HepG2 (cell line): ENCODE data around the gene GATC. TPM values are rescaled to one million over a fixed set of nuclear protein-coding genes. Genes with fewer than 3 reads are reported as not detected.

Source experiments
- CBX5 ChIP-seq: sonication (generic); formaldehyde crosslinking; IDR thresholded peaks from 2 replicates; pipeline ENCODE4 v1.4.0; 2020; ENCODE audit warnings: missing genetic modification reagents, borderline replicate concordance
- CHCHD3 ChIP-seq: sonication (generic); formaldehyde crosslinking; IDR thresholded peaks from 2 replicates; pipeline ENCODE4 v1.8.0; 2022; ENCODE audit warnings: mild to moderate bottlenecking, missing genetic modification reagents, moderate library complexity
- GATAD1 ChIP-seq: IDR thresholded peaks from 2 replicates; pipeline ENCODE4 v1.6.1; 2016; ENCODE audit warnings: missing genetic modification reagents, missing compliant biosample characterization
- HOXD1 ChIP-seq: sonication (generic); formaldehyde crosslinking; IDR thresholded peaks from 2 replicates; pipeline ENCODE4 v1.5.0; 2020; ENCODE audit warnings: missing genetic modification reagents
- IRF2 ChIP-seq: IDR thresholded peaks from 2 replicates; pipeline ENCODE4 v1.6.1; 2018; ENCODE audit warnings: missing genetic modification reagents, missing compliant biosample characterization
- RAD51 ChIP-seq: fragments of 450-650 bp; IDR thresholded peaks from 2 replicates; pipeline ENCODE4 v1.6.1; 2016; ENCODE audit warnings: borderline replicate concordance
- RFXAP ChIP-seq: sonication (generic); formaldehyde crosslinking; IDR thresholded peaks from 2 replicates; pipeline ENCODE4 v1.4.0; 2020; ENCODE audit warnings: missing genetic modification reagents, borderline replicate concordance
- SP5 ChIP-seq: IDR thresholded peaks from 2 replicates; pipeline ENCODE4 v1.6.1; 2016; ENCODE audit warnings: low read depth, borderline replicate concordance
- STAT5B ChIP-seq: sonication (generic); formaldehyde crosslinking; IDR thresholded peaks from 2 replicates; pipeline ENCODE4 v1.4.0; 2020; ENCODE audit warnings: missing genetic modification reagents
- ZFP36L1 ChIP-seq: sonication (generic); formaldehyde crosslinking; IDR thresholded peaks from 2 replicates; pipeline ENCODE4 v1.8.0; 2022; ENCODE audit warnings: mild to moderate bottlenecking, missing genetic modification reagents, moderate library complexity
- ZFP37 ChIP-seq: sonication (generic); formaldehyde crosslinking; IDR thresholded peaks from 2 replicates; pipeline ENCODE4 v1.4.0; 2020; ENCODE audit warnings: missing genetic modification reagents, borderline replicate concordance
- ZFP82 ChIP-seq: sonication (generic); formaldehyde crosslinking; IDR thresholded peaks from 2 replicates; pipeline ENCODE4 v1.5.1; 2020; ENCODE audit warnings: mild to moderate bottlenecking, missing genetic modification reagents, borderline replicate concordance
- ZNF383 ChIP-seq: sonication (generic); formaldehyde crosslinking; IDR thresholded peaks from 2 replicates; pipeline ENCODE4 v1.4.0; 2020; ENCODE audit warnings: missing genetic modification reagents, mild to moderate bottlenecking, borderline replicate concordance
- ZNF441 ChIP-seq: sonication (generic); formaldehyde crosslinking; IDR thresholded peaks from 2 replicates; pipeline ENCODE4 v1.7.0; 2021; ENCODE audit warnings: missing genetic modification reagents, borderline replicate concordance
- ZNF484 ChIP-seq: sonication (generic); formaldehyde crosslinking; IDR thresholded peaks from 2 replicates; pipeline ENCODE4 v1.5.1; 2020; ENCODE audit warnings: mild to moderate bottlenecking, low read depth, missing genetic modification reagents, borderline replicate concordance
- ZNF547 ChIP-seq: sonication (generic); formaldehyde crosslinking; IDR thresholded peaks from 2 replicates; pipeline ENCODE4 v1.5.1; 2020; ENCODE audit warnings: mild to moderate bottlenecking, missing genetic modification reagents
- ZNF616 ChIP-seq: sonication (generic); formaldehyde crosslinking; IDR thresholded peaks from 2 replicates; pipeline ENCODE4 v1.5.0; 2020; ENCODE audit warnings: low read depth, mild to moderate bottlenecking, missing genetic modification reagents
- ZZZ3 ChIP-seq: sonication (generic); formaldehyde crosslinking; IDR thresholded peaks from 2 replicates; pipeline ENCODE4 v1.4.0; 2020; ENCODE audit warnings: missing genetic modification reagents, mild to moderate bottlenecking, borderline replicate concordance
- polyA plus RNA-seq, 8 experiments: library from polyadenylated mRNA; depleted of rRNA in 3 of 8; stranded (reverse) in 7 of 8; unstranded in 1 of 8; fragments of >200 nt; fragmentation: Illumina TruSeq in 4 of 8; extraction: Trizol in 4 of 8; gene quantifications; 2 replicates each; pipeline versions ENCODE4 v1.2.1 to v1.2.3, GENCODE V29; 2011 to 2016; ENCODE audit warnings: low read depth in 4 of 8, missing spikeins in 1 of 8, mixed read lengths in 1 of 8; ENCODE audit not compliant: insufficient read depth in 1 of 8
- total RNA-seq, 5 experiments: library from RNA; depleted of rRNA; stranded (reverse); fragments of >200 nt; fragmentation: Illumina TruSeq; extraction: Trizol; gene quantifications; 2 replicates each; pipeline ENCODE4 v1.2.3, GENCODE V29; 2016; ENCODE audit warnings: low read depth in 1 of 5
- TF ChIP-seq, protein P1 (sequence below): sonication (generic); formaldehyde crosslinking; IDR thresholded peaks from 2 replicates; pipeline ENCODE4 v1.8.1; 2023; ENCODE audit warnings: mild to moderate bottlenecking, missing genetic modification reagents, borderline replicate concordance
- TF ChIP-seq, protein P2 (sequence below), 2 experiments: sonication (generic) in 1 of 2; formaldehyde crosslinking in 1 of 2; IDR thresholded peaks; 2 replicates each; pipeline versions ENCODE4 v1.6.1 to v1.9.0; 2014 to 2022; ENCODE audit warnings: antibody characterized with exemption in 1 of 2, borderline replicate concordance in 1 of 2, inconsistent platforms in 1 of 2, low read depth in 1 of 2, missing genetic modification reagents in 1 of 2
- TF ChIP-seq, protein P3 (sequence below): sonication (generic); formaldehyde crosslinking; IDR thresholded peaks from 2 replicates; pipeline ENCODE4 v1.5.1; 2020; ENCODE audit warnings: mild to moderate bottlenecking, moderate library complexity, missing genetic modification reagents

GATC gene
- total and polyA plus RNA-seq, 2 of the 13 experiments (the other 11 are each of a cell fraction or from before 2014, with no cell fraction given) = 17.7 to 29.7 TPM

DNA sequence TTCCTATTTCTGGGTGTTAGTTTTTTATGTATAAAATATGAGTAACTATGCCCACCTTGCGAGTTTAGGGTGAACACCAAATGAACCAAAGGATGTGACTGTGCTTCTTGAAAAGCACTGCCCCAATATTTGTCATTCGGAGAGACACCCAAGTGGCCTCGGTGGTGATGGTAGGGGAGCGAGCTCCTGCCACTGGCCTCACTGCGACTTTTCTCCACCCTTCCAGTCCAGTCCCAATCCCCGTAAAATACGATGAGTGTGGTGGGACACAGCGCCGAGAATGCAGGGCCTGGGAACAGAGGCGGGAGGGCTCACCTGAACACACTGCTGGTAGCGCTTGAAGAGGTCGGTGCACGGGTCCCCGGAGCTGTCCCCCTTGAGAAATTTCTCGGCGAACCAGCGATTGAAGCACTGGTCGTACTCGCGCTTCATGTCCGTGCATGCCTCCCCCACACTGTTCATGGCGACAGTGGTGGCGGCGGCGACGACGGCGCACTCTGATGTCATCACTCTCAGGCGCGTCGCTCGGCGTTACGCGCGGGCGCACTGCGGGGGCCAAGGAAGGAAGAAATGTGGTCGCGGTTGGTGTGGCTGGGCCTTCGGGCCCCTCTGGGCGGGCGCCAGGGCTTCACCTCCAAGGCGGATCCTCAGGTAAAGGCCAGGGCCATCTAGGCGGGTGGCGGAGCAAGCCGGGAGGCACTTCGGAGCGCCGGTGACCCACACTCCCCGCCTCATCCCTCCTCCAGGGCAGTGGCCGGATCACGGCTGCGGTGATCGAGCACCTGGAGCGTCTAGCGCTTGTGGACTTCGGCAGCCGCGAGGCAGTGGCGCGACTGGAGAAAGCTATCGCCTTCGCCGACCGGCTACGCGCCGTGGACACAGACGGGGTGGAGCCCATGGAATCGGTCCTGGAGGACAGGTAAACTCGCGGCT is at the start of gene GATC, which contains the start of gene TRIAP1 (continued):
- TF ChIP-seq ZNF616 (CRISPR knock-in tag) = 0 out of 2 replicates have a peak, but pooled peaks have one; percentile 51
- TF ChIP-seq CHCHD3 (CRISPR knock-in tag) = 0 out of 2 replicates have a peak, but pooled peaks have one; percentile 31
- no peak; the same call in 1 of the 2 replicates for TF ChIP-seq ZFP82 (CRISPR knock-in tag)
- peak; percentile 52; the same call in 1 of the 2 replicates for TF ChIP-seq ZNF547
- peak; percentile 89 for TF ChIP-seq RFXAP
- TF ChIP-seq STAT5B (CRISPR knock-in tag) = peak; percentile 87
- no peak for TF ChIP-seq ZFP36L1 (CRISPR knock-in tag)
- peak; percentile 100 for TF ChIP-seq GATAD1 (CRISPR knock-in tag)
- TF ChIP-seq, protein P1, sequence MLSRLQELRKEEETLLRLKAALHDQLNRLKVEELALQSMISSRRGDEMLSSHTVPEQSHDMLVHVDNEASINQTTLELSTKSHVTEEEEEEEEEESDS (CRISPR knock-in tag) = 0 out of 2 replicates have a peak, but pooled peaks have one; percentile 67
- peak; percentile 91; the same call in 1 of the 2 replicates for TF ChIP-seq ZZZ3 (CRISPR knock-in tag)
- TF ChIP-seq CBX5 (CRISPR knock-in tag) = peak; percentile 96; the same call in 1 of the 2 replicates
- no peak for TF ChIP-seq RAD51
- 0 out of 2 replicates have a peak, but pooled peaks have one; percentile 28 for TF ChIP-seq ZNF441 (CRISPR knock-in tag)
- TF ChIP-seq, protein P2, sequence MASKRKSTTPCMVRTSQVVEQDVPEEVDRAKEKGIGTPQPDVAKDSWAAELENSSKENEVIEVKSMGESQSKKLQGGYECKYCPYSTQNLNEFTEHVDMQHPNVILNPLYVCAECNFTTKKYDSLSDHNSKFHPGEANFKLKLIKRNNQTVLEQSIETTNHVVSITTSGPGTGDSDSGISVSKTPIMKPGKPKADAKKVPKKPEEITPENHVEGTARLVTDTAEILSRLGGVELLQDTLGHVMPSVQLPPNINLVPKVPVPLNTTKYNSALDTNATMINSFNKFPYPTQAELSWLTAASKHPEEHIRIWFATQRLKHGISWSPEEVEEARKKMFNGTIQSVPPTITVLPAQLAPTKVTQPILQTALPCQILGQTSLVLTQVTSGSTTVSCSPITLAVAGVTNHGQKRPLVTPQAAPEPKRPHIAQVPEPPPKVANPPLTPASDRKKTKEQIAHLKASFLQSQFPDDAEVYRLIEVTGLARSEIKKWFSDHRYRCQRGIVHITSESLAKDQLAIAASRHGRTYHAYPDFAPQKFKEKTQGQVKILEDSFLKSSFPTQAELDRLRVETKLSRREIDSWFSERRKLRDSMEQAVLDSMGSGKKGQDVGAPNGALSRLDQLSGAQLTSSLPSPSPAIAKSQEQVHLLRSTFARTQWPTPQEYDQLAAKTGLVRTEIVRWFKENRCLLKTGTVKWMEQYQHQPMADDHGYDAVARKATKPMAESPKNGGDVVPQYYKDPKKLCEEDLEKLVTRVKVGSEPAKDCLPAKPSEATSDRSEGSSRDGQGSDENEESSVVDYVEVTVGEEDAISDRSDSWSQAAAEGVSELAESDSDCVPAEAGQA (IDR thresholded peaks at IDR 0.05; ENCODE audit: low read depth) = peak; percentile 99
- TF ChIP-seq, protein P2 (CRISPR knock-in tag; IDR thresholded peaks at IDR 0.05; ENCODE audit: borderline replicate concordance) = no peak
- peak; percentile 63; the same call in 1 of the 2 replicates for TF ChIP-seq ZFP37
- no peak; the same call in 1 of the 2 replicates for TF ChIP-seq ZNF484
- TF ChIP-seq ZNF383 = no peak
- TF ChIP-seq IRF2 = peak; percentile 96
- TF ChIP-seq, protein P3, sequence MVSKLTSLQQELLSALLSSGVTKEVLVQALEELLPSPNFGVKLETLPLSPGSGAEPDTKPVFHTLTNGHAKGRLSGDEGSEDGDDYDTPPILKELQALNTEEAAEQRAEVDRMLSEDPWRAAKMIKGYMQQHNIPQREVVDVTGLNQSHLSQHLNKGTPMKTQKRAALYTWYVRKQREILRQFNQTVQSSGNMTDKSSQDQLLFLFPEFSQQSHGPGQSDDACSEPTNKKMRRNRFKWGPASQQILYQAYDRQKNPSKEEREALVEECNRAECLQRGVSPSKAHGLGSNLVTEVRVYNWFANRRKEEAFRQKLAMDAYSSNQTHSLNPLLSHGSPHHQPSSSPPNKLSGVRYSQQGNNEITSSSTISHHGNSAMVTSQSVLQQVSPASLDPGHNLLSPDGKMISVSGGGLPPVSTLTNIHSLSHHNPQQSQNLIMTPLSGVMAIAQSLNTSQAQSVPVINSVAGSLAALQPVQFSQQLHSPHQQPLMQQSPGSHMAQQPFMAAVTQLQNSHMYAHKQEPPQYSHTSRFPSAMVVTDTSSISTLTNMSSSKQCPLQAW = peak; percentile 61
- TF ChIP-seq HOXD1 = peak; percentile 77; the same call in 1 of the 2 replicates
- 0 out of 2 replicates have a peak, but pooled peaks have one; percentile 12 for TF ChIP-seq SP5 (CRISPR knock-in tag)
